ENCODE data around the gene NDC80.

DNA sequence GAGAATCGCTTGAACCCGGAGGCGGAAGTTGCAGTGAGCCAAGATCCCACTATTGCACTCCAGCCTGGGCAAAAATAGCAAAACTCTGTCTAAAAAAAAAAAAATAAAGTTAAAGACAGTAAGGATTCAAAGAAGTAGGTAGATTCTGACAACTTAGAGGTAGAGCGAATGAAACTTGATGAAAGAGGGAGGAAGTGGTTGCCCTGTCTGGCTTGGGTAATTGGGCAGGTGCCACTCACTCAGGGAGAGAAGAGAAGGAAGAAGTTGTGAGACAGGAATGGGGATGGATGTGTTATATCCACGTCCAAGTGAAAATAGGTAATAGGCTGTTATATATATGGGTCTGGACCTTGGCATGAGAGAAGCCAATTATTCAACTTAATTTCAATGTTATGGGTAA is 26.3 kb downstream of the NDC80 start:
- TF ChIP-seq CTCF (IDR thresholded peaks at IDR 0.05; ENCODE audit: low read depth, low read length) (no peak), POLR2A (IDR thresholded peaks at IDR 0.05; ENCODE audit: extremely low read depth, insufficient read length) (no peak), MYC (IDR thresholded peaks at IDR 0.05; ENCODE audit: low read depth, low read length) (no peak)
- TF ChIP-seq, protein P1, sequence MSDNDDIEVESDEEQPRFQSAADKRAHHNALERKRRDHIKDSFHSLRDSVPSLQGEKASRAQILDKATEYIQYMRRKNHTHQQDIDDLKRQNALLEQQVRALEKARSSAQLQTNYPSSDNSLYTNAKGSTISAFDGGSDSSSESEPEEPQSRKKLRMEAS (IDR thresholded peaks at IDR 0.05; ENCODE audit: low read depth, low read length), result no peak

Measured in NB4 (cell line).